SK-N-DZ (cell line): ENCODE results near the gene SLC35E2B.
"Not testable (repeated sequence)": the region's sequence is repeated elsewhere in the genome, so short reads cannot be mapped to it uniquely, and the experiment has no call there.

Source experiments
- DNase-seq: peaks from one replicate; pipeline ENCODE4 v3.0.0-alpha.2; 2015; ENCODE audit warnings: low spot score

Gene SLC35E2B

GRCh38 chr1:1704284-1704957 is 11.8 kb upstream of the SLC35E2B start:
- not testable (repeated sequence) for DNase-seq

GRCh38 chr1:1703796-1704195 is 11.2 kb upstream of the SLC35E2B start:
- DNase-seq, result no peak

GRCh38 chr1:1702506-1702905 is 9.9 kb upstream of the SLC35E2B start:
- not testable (repeated sequence) for DNase-seq

- DNase-seq, result not testable (repeated sequence)
Measured at GRCh38 chr1:1700557-1700956, 8.0 kb upstream of the SLC35E2B start.

- not testable (repeated sequence) for DNase-seq
Measured at GRCh38 chr1:1700067-1700466, 7.5 kb upstream of the SLC35E2B start.

GRCh38 chr1:1699061-1699460 is 6.5 kb upstream of the SLC35E2B start:
- DNase-seq, result not testable (repeated sequence)

GRCh38 chr1:1697358-1698183 is 5.0 kb upstream of the SLC35E2B start:
- not testable (repeated sequence) for DNase-seq

GRCh38 chr1:1696431-1697357 is 4.1 kb upstream of the SLC35E2B start:
- not testable (repeated sequence) for DNase-seq

- DNase-seq, result not testable (repeated sequence)
Measured at GRCh38 chr1:1692324-1692713, 276 bp downstream of the SLC35E2B start.

GRCh38 chr1:1691443-1691842 is 1.2 kb downstream of the SLC35E2B start:
- not testable (repeated sequence) for DNase-seq

GRCh38 chr1:1689526-1689925 is 3.1 kb downstream of the SLC35E2B start:
- DNase-seq, result not testable (repeated sequence)

GRCh38 chr1:1687846-1688245 is 4.7 kb downstream of the SLC35E2B start:
- DNase-seq, result no peak

- no peak for DNase-seq
Measured at GRCh38 chr1:1684031-1684681, 8.4 kb downstream of the SLC35E2B start.

GRCh38 chr1:1683104-1683905 is 9.3 kb downstream of the SLC35E2B start:
- DNase-seq, result no peak

- DNase-seq, result no peak
Measured at GRCh38 chr1:1680912-1681273, 11.7 kb downstream of the SLC35E2B start.

- no peak for DNase-seq
Measured at GRCh38 chr1:1680031-1680911, 12.3 kb downstream of the SLC35E2B start.

GRCh38 chr1:1678581-1679380 is 13.8 kb downstream of the SLC35E2B start:
- DNase-seq, result no peak

- DNase-seq, result no peak
Measured at GRCh38 chr1:1677718-1678580, 14.6 kb downstream of the SLC35E2B start.
